Kidney (tissue), 14 donors: Measurements from ENCODE around the gene QRFP. TPM values are rescaled to one million over a fixed set of nuclear protein-coding genes. Genes with fewer than 3 reads are reported as not detected.

Source experiments
- DNase-seq, 5 donors: peaks; one replicate each; pipeline ENCODE4 v3.0.0-alpha.2; 2013 to 2020
- FAIRE-seq: peaks from 2 replicates; lab custom pipeline; 2012; peaks lifted over from hg19 to GRCh38; lab: Jason Lieb, UNC
- H3K27ac ChIP-seq, 2 donors: one replicate each; pipeline ENCODE4 v1.7.0; 2013; ENCODE audit warnings: low read depth in 2 of 2, low read length in 2 of 2, inconsistent platforms in 1 of 2
- H3K27me3 ChIP-seq: one replicate; pipeline ENCODE4 v1.7.1; 2013; ENCODE audit warnings: low read length, inconsistent platforms; ENCODE audit not compliant: control insufficient read depth, insufficient read depth
- H3K36me3 ChIP-seq, 3 donors: one replicate each; pipeline versions ENCODE4 v1.7.0 to v1.7.1; 2013; ENCODE audit warnings: low read length in 3 of 3, control low read depth in 1 of 3, inconsistent platforms in 1 of 3; ENCODE audit not compliant: insufficient read depth in 3 of 3, control insufficient read depth in 2 of 3
- H3K4me1 ChIP-seq, 3 donors: one replicate each; pipeline versions ENCODE4 v1.7.0 to v1.7.1; 2013; ENCODE audit warnings: low read length in 3 of 3, inconsistent platforms in 1 of 3, low read depth in 1 of 3; ENCODE audit not compliant: control insufficient read depth in 2 of 3, insufficient read depth in 2 of 3
- H3K4me3 ChIP-seq, 3 donors: one replicate each; pipeline versions ENCODE4 v1.7.0 to v1.8.1; 2013; ENCODE audit warnings: low read length in 3 of 3, control low read depth in 1 of 3, inconsistent platforms in 1 of 3
- H3K9ac ChIP-seq, 3 donors: one replicate each; pipeline versions ENCODE4 v1.7.0 to v1.7.1; 2013; ENCODE audit warnings: low read length in 3 of 3, control low read depth in 1 of 3, inconsistent platforms in 1 of 3
- H3K9me3 ChIP-seq, 3 donors: one replicate each; pipeline versions ENCODE4 v1.7.0 to v1.7.1; 2013; ENCODE audit warnings: low read length in 3 of 3, control low read depth in 1 of 3, inconsistent platforms in 1 of 3; ENCODE audit not compliant: control insufficient read depth in 2 of 3, insufficient read depth in 1 of 3
- intact Hi-C: fragments of 100-400 bp; cut with DNase I; formaldehyde crosslinking; loops from one replicate; pipeline ENCODE4 v1.11.1; 2022
- polyA plus RNA-seq: library from polyadenylated mRNA; stranded (reverse); fragments of 350-450 nt; fragmentation: Illumina TruSeq; extraction: RNeasy Lipid Tissue Mini Kit (QIAGEN cat#74804); gene quantifications from one replicate; pipeline ENCODE4 v1.2.3, GENCODE V29; 2014; ENCODE audit warnings: low read depth, low replicate concordance; ENCODE audit not compliant: insufficient read depth
- total RNA-seq: library from RNA; stranded (reverse); fragmentation: NEBNext Ultra II Directional; extraction: Animal tissue kit (Norgen Biotek cat#: 25700); gene quantifications from one replicate; pipeline ENCODE4 v1.2.1, GENCODE V29; 2021
- TF ChIP-seq, protein P1 (sequence below): IDR thresholded peaks from 3 replicates; pipeline ENCODE4 v1.5.1; 2012; ENCODE audit warnings: mild to moderate bottlenecking, moderate library complexity, borderline replicate concordance; ENCODE audit not compliant: insufficient read depth; ENCODE audit errors: extremely low read depth
- donor health status: control.
- donor health status: control.
- donor health status: control.
- donor health status: control.
- donor health status: control.
- donor health status: DM: yes; HTN: yes; CAD: no.
- donor health status: Normal renal cell carcinoma (clear cell type).

The QRFP gene
- total and polyA plus RNA-seq, 2 donors from 2014 or later, result not detected

- no peak overlapping the region for H3K9ac ChIP-seq
- no peak overlapping the region for H3K4me3 ChIP-seq
- H3K27me3 ChIP-seq, result no peaks in the 10 kb centered on the region
- no peaks in the 10 kb centered on the region for H3K36me3 ChIP-seq
- no peak for FAIRE-seq
- intact Hi-C loops, result no loop called here
- H3K27ac ChIP-seq, result no peak overlapping the region
- H3K4me1 ChIP-seq, result no peaks in the 10 kb centered on the region
- no peaks in the 10 kb centered on the region for H3K9me3 ChIP-seq
- TF ChIP-seq, protein P1, sequence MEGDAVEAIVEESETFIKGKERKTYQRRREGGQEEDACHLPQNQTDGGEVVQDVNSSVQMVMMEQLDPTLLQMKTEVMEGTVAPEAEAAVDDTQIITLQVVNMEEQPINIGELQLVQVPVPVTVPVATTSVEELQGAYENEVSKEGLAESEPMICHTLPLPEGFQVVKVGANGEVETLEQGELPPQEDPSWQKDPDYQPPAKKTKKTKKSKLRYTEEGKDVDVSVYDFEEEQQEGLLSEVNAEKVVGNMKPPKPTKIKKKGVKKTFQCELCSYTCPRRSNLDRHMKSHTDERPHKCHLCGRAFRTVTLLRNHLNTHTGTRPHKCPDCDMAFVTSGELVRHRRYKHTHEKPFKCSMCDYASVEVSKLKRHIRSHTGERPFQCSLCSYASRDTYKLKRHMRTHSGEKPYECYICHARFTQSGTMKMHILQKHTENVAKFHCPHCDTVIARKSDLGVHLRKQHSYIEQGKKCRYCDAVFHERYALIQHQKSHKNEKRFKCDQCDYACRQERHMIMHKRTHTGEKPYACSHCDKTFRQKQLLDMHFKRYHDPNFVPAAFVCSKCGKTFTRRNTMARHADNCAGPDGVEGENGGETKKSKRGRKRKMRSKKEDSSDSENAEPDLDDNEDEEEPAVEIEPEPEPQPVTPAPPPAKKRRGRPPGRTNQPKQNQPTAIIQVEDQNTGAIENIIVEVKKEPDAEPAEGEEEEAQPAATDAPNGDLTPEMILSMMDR, result no peak
- no peak for DNase-seq
Observed at GRCh38 chr9:130903194-130904069, 6.8 kb upstream of the QRFP start.

DNA sequence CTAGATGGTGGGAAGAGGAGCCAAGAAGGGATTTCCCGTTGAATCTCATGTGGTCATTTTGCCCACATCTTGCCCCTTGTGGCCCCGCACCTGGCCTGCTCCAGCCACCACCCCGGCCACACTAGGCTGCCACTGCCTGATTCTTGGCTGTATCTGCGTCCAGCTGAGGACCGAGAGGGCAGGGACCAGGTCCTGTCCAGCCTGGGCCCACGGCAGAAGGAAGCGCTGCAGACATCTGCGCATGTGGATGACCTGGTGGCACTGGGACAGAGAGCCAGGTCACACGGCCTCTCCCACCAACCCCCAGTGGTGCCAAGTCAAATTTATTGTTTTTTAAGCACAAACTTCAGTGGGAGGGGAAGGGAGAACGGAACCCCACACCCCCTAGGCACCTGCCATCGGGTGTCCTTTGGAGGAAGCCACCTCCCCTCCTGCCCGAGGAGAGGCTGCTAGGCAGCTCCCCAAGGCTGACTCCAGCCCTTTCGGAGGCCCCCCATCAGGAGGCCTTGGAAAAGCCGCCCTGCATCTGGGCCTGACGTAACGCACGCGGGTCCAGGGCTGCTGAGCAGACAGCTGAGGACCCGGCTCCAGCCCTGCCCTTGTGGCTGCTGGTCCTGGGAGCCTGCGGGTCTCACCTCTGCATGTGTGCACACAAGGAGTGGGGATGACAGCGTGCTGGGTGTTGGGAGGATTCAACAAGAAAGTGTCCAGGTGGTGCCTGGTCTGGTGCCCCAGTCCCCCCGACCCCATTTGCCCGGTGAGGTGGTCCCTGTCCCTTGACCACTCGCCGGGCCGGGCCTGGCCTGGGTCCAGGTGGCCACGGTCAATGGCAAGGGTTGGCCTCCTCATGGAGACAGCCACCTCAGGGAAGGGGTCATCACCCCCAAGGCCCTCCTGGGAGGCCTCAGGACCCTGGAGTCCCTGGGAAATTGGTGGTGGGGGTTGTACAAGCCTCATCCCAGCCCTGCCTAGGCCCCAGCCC, 5.9 kb upstream of the QRFP start:
- no peaks in the 10 kb centered on the region for H3K27me3 ChIP-seq
- no peak overlapping the region for H3K9ac ChIP-seq
- DNase-seq, result no peak
- no peaks in the 10 kb centered on the region for H3K4me1 ChIP-seq
- no peaks in the 10 kb centered on the region for H3K36me3 ChIP-seq
- no peak overlapping the region for H3K4me3 ChIP-seq
- FAIRE-seq, result no peak
- TF ChIP-seq, protein P1, result no peak
- no peaks in the 10 kb centered on the region for H3K9me3 ChIP-seq
- intact Hi-C loops, result no loop called here
- no peak overlapping the region for H3K27ac ChIP-seq

DNA sequence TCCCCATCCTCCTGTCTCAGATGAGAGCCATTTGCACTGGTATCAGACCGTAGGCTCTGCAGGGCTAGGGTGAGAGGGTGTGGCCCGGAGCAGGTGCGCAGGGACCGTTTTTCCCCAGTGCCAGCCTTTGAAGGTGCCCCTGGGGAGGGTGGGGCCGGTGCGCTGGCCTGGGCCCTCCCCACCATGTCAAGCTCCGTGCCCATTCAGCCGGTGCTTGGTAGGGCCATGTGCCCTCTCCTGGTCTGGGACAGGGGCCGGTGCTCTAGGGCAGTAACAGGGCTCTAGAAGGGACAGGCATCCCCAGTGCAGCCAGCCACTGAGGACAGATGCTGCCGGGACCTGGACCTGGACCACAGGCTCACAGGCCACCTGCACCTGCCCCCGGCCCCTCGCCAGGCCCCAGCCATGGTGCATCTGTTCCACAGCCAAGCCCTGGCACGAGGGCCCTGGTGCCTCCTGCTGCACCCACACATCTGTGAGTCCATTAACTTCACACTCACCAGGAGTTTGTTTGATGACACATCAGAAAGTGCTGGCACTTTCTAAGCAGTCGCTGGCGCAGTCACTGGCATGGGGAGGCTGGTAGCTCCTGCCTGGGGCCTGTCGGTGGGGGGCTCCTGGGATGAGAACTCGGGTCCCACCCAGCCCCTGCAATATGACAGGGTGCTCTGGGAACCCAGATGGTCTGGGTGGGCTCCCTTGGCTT, 5.0 kb upstream of the QRFP start:
- Histone ChIP-seq H3K27me3 (no peaks in the 10 kb centered on the region), H3K36me3 (no peaks in the 10 kb centered on the region), H3K4me3 (no peak overlapping the region), H3K9me3 (no peaks in the 10 kb centered on the region), H3K4me1 (no peaks in the 10 kb centered on the region), H3K27ac (no peak overlapping the region), H3K9ac (no peak overlapping the region)
- FAIRE-seq, result no peak
- DNase-seq, result no peak
- intact Hi-C loops, result no loop called here
- TF ChIP-seq, protein P1, result no peak
